PC-9 (cell line): ENCODE data around the gene DYNC1H1.

Source experiments
- EZH2 ChIP-seq: fragments of 200-600 bp; sonication (generic); IDR thresholded peaks from 2 replicates; pipeline ENCODE4 v1.8.0; 2017; ENCODE audit warnings: antibody characterized with exemption, low read depth
- TF ChIP-seq, protein P1 (sequence below): fragments of 200-600 bp; sonication (generic); conservative IDR thresholded peaks from 2 replicates; pipeline ENCODE4 v1.6.1; 2017; ENCODE audit warnings: mixed run types, antibody characterized with exemption, mild to moderate bottlenecking, moderate library complexity

DNA sequence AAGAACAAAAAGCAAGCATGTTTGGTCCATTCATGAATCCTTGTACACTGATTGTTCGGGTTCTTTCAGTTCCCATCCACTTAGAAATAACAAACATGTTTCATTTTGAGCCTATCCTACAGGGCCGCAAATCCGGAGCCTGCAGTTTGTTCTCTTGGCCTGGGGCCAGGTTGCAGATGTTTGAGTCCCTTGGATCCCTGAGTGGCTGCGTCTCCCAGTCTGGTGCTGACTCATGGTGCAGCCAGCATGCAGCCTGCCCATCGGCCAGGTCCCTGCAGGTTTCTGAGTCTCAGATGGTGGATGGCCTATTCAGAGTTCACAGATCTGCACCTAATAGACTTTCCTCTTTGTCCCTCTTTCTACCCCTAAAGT, 1.9 kb upstream of the DYNC1H1 start:
- no peak for TF ChIP-seq EZH2
- TF ChIP-seq, protein P1, sequence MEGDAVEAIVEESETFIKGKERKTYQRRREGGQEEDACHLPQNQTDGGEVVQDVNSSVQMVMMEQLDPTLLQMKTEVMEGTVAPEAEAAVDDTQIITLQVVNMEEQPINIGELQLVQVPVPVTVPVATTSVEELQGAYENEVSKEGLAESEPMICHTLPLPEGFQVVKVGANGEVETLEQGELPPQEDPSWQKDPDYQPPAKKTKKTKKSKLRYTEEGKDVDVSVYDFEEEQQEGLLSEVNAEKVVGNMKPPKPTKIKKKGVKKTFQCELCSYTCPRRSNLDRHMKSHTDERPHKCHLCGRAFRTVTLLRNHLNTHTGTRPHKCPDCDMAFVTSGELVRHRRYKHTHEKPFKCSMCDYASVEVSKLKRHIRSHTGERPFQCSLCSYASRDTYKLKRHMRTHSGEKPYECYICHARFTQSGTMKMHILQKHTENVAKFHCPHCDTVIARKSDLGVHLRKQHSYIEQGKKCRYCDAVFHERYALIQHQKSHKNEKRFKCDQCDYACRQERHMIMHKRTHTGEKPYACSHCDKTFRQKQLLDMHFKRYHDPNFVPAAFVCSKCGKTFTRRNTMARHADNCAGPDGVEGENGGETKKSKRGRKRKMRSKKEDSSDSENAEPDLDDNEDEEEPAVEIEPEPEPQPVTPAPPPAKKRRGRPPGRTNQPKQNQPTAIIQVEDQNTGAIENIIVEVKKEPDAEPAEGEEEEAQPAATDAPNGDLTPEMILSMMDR, result no peak
